Trophoblast cell (in vitro differentiated cells and primary cell): ENCODE measurements around the gene FAM227B.
A peak's percentile ranks its signal among the peaks of the same experiment; 100 is the strongest.

ENCODE experiments used
- DNase-seq, 2 donors: peaks; one replicate each; pipeline ENCODE4 v3.0.0-alpha.2; 2016
- H2AFZ ChIP-seq: 2 replicates; pipeline ENCODE4 v1.6.1; 2013; ENCODE audit warnings: low read length, moderate library complexity, mild to moderate bottlenecking; ENCODE audit not compliant: insufficient read depth, poor library complexity
- H2AK5ac ChIP-seq: 2 replicates; pipeline ENCODE4 v1.6.1; 2013; ENCODE audit warnings: mild to moderate bottlenecking, low read length
- H2BK120ac ChIP-seq: 2 replicates; pipeline ENCODE4 v1.6.1; 2013; ENCODE audit warnings: low read length, mild to moderate bottlenecking, moderate library complexity; ENCODE audit not compliant: insufficient read depth, poor library complexity
- H2BK12ac ChIP-seq: 2 replicates; pipeline ENCODE4 v1.6.1; 2013; ENCODE audit warnings: mild to moderate bottlenecking, low read length, moderate library complexity
- H2BK5ac ChIP-seq: 2 replicates; pipeline ENCODE4 v1.6.1; 2013; ENCODE audit warnings: low read length, low read depth, moderate library complexity, mild to moderate bottlenecking; ENCODE audit not compliant: poor library complexity
- H3K14ac ChIP-seq: 2 replicates; pipeline ENCODE4 v1.6.1; 2013; ENCODE audit warnings: mild to moderate bottlenecking, low read length
- H3K18ac ChIP-seq: 2 replicates; pipeline ENCODE4 v1.6.1; 2013; ENCODE audit warnings: mild to moderate bottlenecking, low read length
- H3K23ac ChIP-seq: 2 replicates; pipeline ENCODE4 v1.6.1; 2013; ENCODE audit warnings: low read length
- H3K27ac ChIP-seq: 2 replicates; pipeline ENCODE4 v1.5.1; 2013; ENCODE audit warnings: low read depth, mild to moderate bottlenecking, inconsistent platforms, low read length, moderate library complexity
- H3K27me3 ChIP-seq: 2 replicates; pipeline ENCODE4 v1.6.1; 2013; ENCODE audit warnings: inconsistent platforms, mild to moderate bottlenecking, low read length, moderate library complexity; ENCODE audit not compliant: insufficient read depth
- H3K36me3 ChIP-seq, 2 experiments: 1 replicate in 1 of 2; 2 replicates in 1 of 2; pipeline ENCODE4 v1.6.1; 2013; ENCODE audit warnings: low read length in 2 of 2, mild to moderate bottlenecking in 2 of 2, moderate library complexity in 1 of 2; ENCODE audit not compliant: insufficient read depth in 2 of 2, control insufficient read depth in 1 of 2
- H3K4ac ChIP-seq: 2 replicates; pipeline ENCODE4 v1.6.1; 2013; ENCODE audit warnings: low read depth, mild to moderate bottlenecking, low read length, moderate library complexity
- H3K4me1 ChIP-seq, 2 experiments: 1 replicate in 1 of 2; 2 replicates in 1 of 2; pipeline ENCODE4 v1.6.1; 2013; ENCODE audit warnings: low read length in 2 of 2, mild to moderate bottlenecking in 2 of 2, moderate library complexity in 1 of 2; ENCODE audit not compliant: insufficient read depth in 2 of 2, control insufficient read depth in 1 of 2
- H3K4me2 ChIP-seq: 2 replicates; pipeline ENCODE4 v1.6.1; 2013; ENCODE audit warnings: inconsistent platforms, mild to moderate bottlenecking, low read length, moderate library complexity
- H3K4me3 ChIP-seq: 2 replicates; pipeline ENCODE4 v1.5.1; 2013; ENCODE audit warnings: mild to moderate bottlenecking, low read depth, low read length, inconsistent platforms
- H3K79me1 ChIP-seq: one replicate; pipeline ENCODE4 v1.6.1; 2013; ENCODE audit warnings: low read length
- H3K79me2 ChIP-seq: 2 replicates; pipeline ENCODE4 v1.6.1; 2013; ENCODE audit warnings: low read length, mild to moderate bottlenecking; ENCODE audit not compliant: control insufficient read depth, insufficient read depth, poor library complexity
- H3K9ac ChIP-seq: 2 replicates; pipeline ENCODE4 v1.6.1; 2013; ENCODE audit warnings: mild to moderate bottlenecking, low read length
- H3K9me3 ChIP-seq: 2 replicates; pipeline ENCODE4 v1.6.1; 2013; ENCODE audit warnings: low read depth, mild to moderate bottlenecking, control low read depth, inconsistent platforms, low read length; ENCODE audit not compliant: insufficient read depth
- H4K12ac ChIP-seq: 2 replicates; pipeline ENCODE4 v1.6.1; 2013; ENCODE audit warnings: low read depth, mild to moderate bottlenecking, low read length, moderate library complexity
- H4K8ac ChIP-seq: 2 replicates; pipeline ENCODE4 v1.6.1; 2013; ENCODE audit warnings: low read depth, mild to moderate bottlenecking, low read length, moderate library complexity
- H4K91ac ChIP-seq: one replicate; pipeline ENCODE4 v1.6.1; 2013; ENCODE audit warnings: low read depth, mild to moderate bottlenecking, low read length, moderate library complexity
- WGBS: extraction: QIAGEN DNeasy Blood & Tissue Kit; methylation state at CpG from one replicate; pipeline ENCODE4 v1.1.7; 2013; ENCODE audit warnings: missing lambda C conversion rate; ENCODE audit not compliant: insufficient read length, insufficient coverage; ENCODE audit errors: extremely low coverage; 5-methylcytosine and 5-hydroxymethylcytosine counted together

FAM227B gene

GRCh38 chr15:49290191-49290590 is 330.4 kb downstream of the FAM227B start:
- H2BK120ac ChIP-seq: no peak overlapping the region
- H3K79me2 ChIP-seq: no peaks in the 10 kb centered on the region
- H4K8ac ChIP-seq: no peak overlapping the region
- no peak for DNase-seq
- H3K4ac ChIP-seq: no peak overlapping the region
- H3K14ac ChIP-seq: no peak overlapping the region
- H4K12ac ChIP-seq: no peak overlapping the region
- no peaks in the 10 kb centered on the region for H3K9me3 ChIP-seq
- H4K91ac ChIP-seq: no peak overlapping the region
- no peak overlapping the region for H2BK5ac ChIP-seq
- H2AK5ac ChIP-seq: no peak overlapping the region
- H3K27ac ChIP-seq: no peak overlapping the region
- no peak overlapping the region for H3K18ac ChIP-seq
- no peak overlapping the region for H3K4me2 ChIP-seq
- no peak overlapping the region for H3K9ac ChIP-seq
- no peak overlapping the region for H2BK12ac ChIP-seq
- no peak overlapping the region for H2AFZ ChIP-seq
- peaks cover 0 to 2% of the 10 kb centered on the region in 2 experiments for H3K36me3 ChIP-seq
- no peaks in the 10 kb centered on the region for H3K79me1 ChIP-seq
- H3K23ac ChIP-seq: no peak overlapping the region
- WGBS: no CpG with 5 or more reads among the region's 1 CpG
- H3K4me3 ChIP-seq: no peak overlapping the region
- no peaks in the 10 kb centered on the region for H3K4me1 ChIP-seq
- H3K27me3 ChIP-seq: no peaks in the 10 kb centered on the region

- no peaks in the 10 kb centered on the region for H3K9me3 ChIP-seq
- no peak overlapping the region for H3K27ac ChIP-seq
- no peaks in the 10 kb centered on the region for H3K79me1 ChIP-seq
- no peak overlapping the region for H2BK5ac ChIP-seq
- H4K12ac ChIP-seq: no peak overlapping the region
- H3K18ac ChIP-seq: no peak overlapping the region
- no peak overlapping the region for H2AK5ac ChIP-seq
- H3K27me3 ChIP-seq: no peaks in the 10 kb centered on the region
- peaks cover 0 to 2% of the 10 kb centered on the region in 2 experiments for H3K36me3 ChIP-seq
- no peaks in the 10 kb centered on the region for H3K4me1 ChIP-seq
- no peak overlapping the region for H3K4me2 ChIP-seq
- H3K9ac ChIP-seq: no peak overlapping the region
- H3K79me2 ChIP-seq: no peaks in the 10 kb centered on the region
- DNase-seq: no peak
- no peak overlapping the region for H2BK120ac ChIP-seq
- H2BK12ac ChIP-seq: no peak overlapping the region
- WGBS: no CpG with 5 or more reads among the region's 2 CpGs
- no peak overlapping the region for H3K4ac ChIP-seq
- H3K14ac ChIP-seq: no peak overlapping the region
- H2AFZ ChIP-seq: no peak overlapping the region
- peak overlapping the region; percentile 42 for H3K23ac ChIP-seq
- H3K4me3 ChIP-seq: no peak overlapping the region
- H4K8ac ChIP-seq: no peak overlapping the region
- H4K91ac ChIP-seq: no peak overlapping the region
These were observed 332.2 kb downstream of the FAM227B start for GRCh38 chr15:49288391-49288790.

GRCh38 chr15:49287481-49287880 is 333.1 kb downstream of the FAM227B start:
- H3K36me3 ChIP-seq: no peaks in the 10 kb centered on the region
- H3K27me3 ChIP-seq: no peaks in the 10 kb centered on the region
- H2AK5ac ChIP-seq: no peak overlapping the region
- no peaks in the 10 kb centered on the region for H3K79me1 ChIP-seq
- H2BK12ac ChIP-seq: no peak overlapping the region
- H3K18ac ChIP-seq: no peak overlapping the region
- H3K79me2 ChIP-seq: no peaks in the 10 kb centered on the region
- H2BK5ac ChIP-seq: no peak overlapping the region
- H2AFZ ChIP-seq: no peak overlapping the region
- no peak overlapping the region for H3K4ac ChIP-seq
- no peaks in the 10 kb centered on the region for H3K4me1 ChIP-seq
- H3K27ac ChIP-seq: no peak overlapping the region
- no peak overlapping the region for H3K4me2 ChIP-seq
- H3K23ac ChIP-seq: no peak overlapping the region
- H4K91ac ChIP-seq: no peak overlapping the region
- DNase-seq: no peak
- H3K4me3 ChIP-seq: no peak overlapping the region
- H3K9ac ChIP-seq: no peak overlapping the region
- no peaks in the 10 kb centered on the region for H3K9me3 ChIP-seq
- H4K12ac ChIP-seq: no peak overlapping the region
- H2BK120ac ChIP-seq: no peak overlapping the region
- no peak overlapping the region for H3K14ac ChIP-seq
- H4K8ac ChIP-seq: no peak overlapping the region

- WGBS: no CpG with 5 or more reads among the region's 4 CpGs
- Histone ChIP-seq H3K4me3 (no peak overlapping the region), H3K18ac (no peak overlapping the region), H2BK12ac (no peak overlapping the region), H2AK5ac (no peak overlapping the region), H3K23ac (no peak overlapping the region), H3K4me2 (no peak overlapping the region), H3K27ac (no peak overlapping the region), H3K79me1 (no peaks in the 10 kb centered on the region), H3K36me3 (no peaks in the 10 kb centered on the region), H3K27me3 (no peaks in the 10 kb centered on the region), H2BK120ac (no peak overlapping the region), H3K14ac (no peak overlapping the region), H4K91ac (no peak overlapping the region), H2AFZ (no peak overlapping the region), H4K12ac (no peak overlapping the region), H4K8ac (no peak overlapping the region), H3K9ac (no peak overlapping the region), H3K4ac (no peak overlapping the region), H3K4me1 (no peaks in the 10 kb centered on the region), H3K79me2 (no peaks in the 10 kb centered on the region), H3K9me3 (no peaks in the 10 kb centered on the region), H2BK5ac (no peak overlapping the region)
- DNase-seq: no peak
These were observed 333.8 kb downstream of the FAM227B start for GRCh38 chr15:49286649-49287404.
